Measurements from ENCODE around the gene COPG2.
A peak's percentile ranks its signal among the peaks of the same experiment; 100 is the strongest.
"Not testable (repeated sequence)": the region's sequence is repeated elsewhere in the genome, so short reads cannot be mapped to it uniquely, and the experiment has no call there.

COPG2 gene

GRCh38 chr7:130668258-130669084 lies at the start of gene COPG2:
Gene COPG2 (minus strand): TSS chr7:130668748. CDS start chr7:130668668, 80 bp downstream.
- peak; percentile 85 for DNase-seq

GRCh38 chr7:130712416-130712815 lies 43.9 kb upstream of the COPG2 start:
- no peak for DNase-seq

- no peak for DNase-seq
Measured at GRCh38 chr7:130708766-130709165, 40.2 kb upstream of the COPG2 start.

GRCh38 chr7:130708001-130708400 lies 39.5 kb upstream of the COPG2 start:
- no peak for DNase-seq

- no peak for DNase-seq
Measured at GRCh38 chr7:130703851-130704250, 35.3 kb upstream of the COPG2 start.

- DNase-seq = no peak
Measured at GRCh38 chr7:130701650-130702049, 33.1 kb upstream of the COPG2 start.

- DNase-seq = no peak
Measured at GRCh38 chr7:130700760-130701159, 32.2 kb upstream of the COPG2 start.

- no peak for DNase-seq
Measured at GRCh38 chr7:130699686-130700085, 31.1 kb upstream of the COPG2 start.

GRCh38 chr7:130697820-130698219 lies 29.3 kb upstream of the COPG2 start:
- no peak for DNase-seq

- no peak for DNase-seq
Measured at GRCh38 chr7:130695840-130696239, 27.3 kb upstream of the COPG2 start.

GRCh38 chr7:130692396-130692795 lies 23.8 kb upstream of the COPG2 start:
- DNase-seq = not testable (repeated sequence)

GRCh38 chr7:130689683-130690082 lies 21.1 kb upstream of the COPG2 start:
- DNase-seq = no peak

GRCh38 chr7:130683026-130683425 lies 14.5 kb upstream of the COPG2 start:
- no peak for DNase-seq

GRCh38 chr7:130674456-130674855 lies 5.9 kb upstream of the COPG2 start:
- no peak for DNase-seq

- DNase-seq = no peak
Measured at GRCh38 chr7:130673066-130673465, 4.5 kb upstream of the COPG2 start.

GRCh38 chr7:130672146-130672545 lies 3.6 kb upstream of the COPG2 start:
- DNase-seq = no peak

GRCh38 chr7:130669085-130669700 lies 645 bp upstream of the COPG2 start:
- DNase-seq = peak; percentile 58

- DNase-seq = peak; percentile 32
Measured at GRCh38 chr7:130667593-130668257, 823 bp downstream of the COPG2 start.

- no peak for DNase-seq
Measured at GRCh38 chr7:130662426-130662825, 6.1 kb downstream of the COPG2 start.

GRCh38 chr7:130655286-130655685 lies 13.3 kb downstream of the COPG2 start:
- no peak for DNase-seq

GRCh38 chr7:130654850-130655249 lies 13.7 kb downstream of the COPG2 start:
- no peak for DNase-seq

GRCh38 chr7:130650611-130651120 lies 17.9 kb downstream of the COPG2 start:
- no peak for DNase-seq

GRCh38 chr7:130649004-130649790 lies 19.4 kb downstream of the COPG2 start:
- DNase-seq = no peak
